Endothelial cell of umbilical vein (primary cell): ENCODE data around the gene VPS29. TPM values are rescaled to one million over a fixed set of nuclear protein-coding genes. Genes with fewer than 3 reads are reported as not detected.

Experiments
- BruUV-seq: library from RNA; stranded (reverse); fragments of 400-500 nt; replicated peaks from 2 replicates; lab custom pipeline; 2021; lab: Mats Ljungman, UMichigan
- CTCF ChIA-PET: fragments of 300-600, 350-600 bp; sonication (Branson Sonifier 250); formaldehyde crosslinking; loops from one replicate; lab custom pipeline; 2021; ENCODE audit warnings: antibody characterized with exemption, inconsistent platforms; lab: Charles Lee
- POLR2A ChIA-PET: fragments of 300-600, 350-600 bp; sonication (Branson Sonifier 250); formaldehyde crosslinking; loops from one replicate; lab custom pipeline; 2021; ENCODE audit warnings: antibody characterized with exemption, inconsistent platforms; lab: Charles Lee
- DNase-seq: peaks from one replicate; pipeline ENCODE4 v3.0.0-alpha.2; 2011; ENCODE audit warnings: low read depth, low spot score
- FAIRE-seq: peaks from 2 replicates; lab custom pipeline; 2011; peaks lifted over from hg19 to GRCh38; lab: Jason Lieb, UNC
- H2AFZ ChIP-seq: 2 replicates; pipeline ENCODE4 v1.6.0; 2012; ENCODE audit warnings: low read depth, low read length, control low read depth, inconsistent platforms
- H3K27ac ChIP-seq: 2 replicates; pipeline ENCODE4 v1.5.1; 2011; ENCODE audit warnings: low read depth, mild to moderate bottlenecking, control low read depth, low read length, moderate library complexity; ENCODE audit not compliant: insufficient read depth
- H3K27me3 ChIP-seq, 2 experiments: 2 replicates each; pipeline versions ENCODE4 v1.6.0 to v1.6.1; 2011; ENCODE audit warnings: low read length in 2 of 2, mixed read lengths in 1 of 2; ENCODE audit not compliant: control insufficient read depth in 2 of 2, insufficient read depth in 2 of 2
- H3K36me3 ChIP-seq, 2 experiments: 2 replicates in 1 of 2; 3 replicates in 1 of 2; pipeline ENCODE4 v1.5.1; 2011; ENCODE audit warnings: low read length in 2 of 2, mild to moderate bottlenecking in 1 of 2, moderate library complexity in 1 of 2; ENCODE audit not compliant: control insufficient read depth in 2 of 2, insufficient read depth in 2 of 2; ENCODE audit errors: extremely low read depth in 1 of 2
- H3K4me1 ChIP-seq: 3 replicates; pipeline ENCODE4 v1.5.1; 2011; ENCODE audit warnings: mild to moderate bottlenecking, low read length; ENCODE audit not compliant: control insufficient read depth, insufficient read depth; ENCODE audit errors: extremely low read depth
- H3K4me2 ChIP-seq: 2 replicates; pipeline ENCODE4 v1.6.1; 2011; ENCODE audit warnings: low read length, control low read depth, mixed read lengths; ENCODE audit not compliant: insufficient read depth
- H3K4me3 ChIP-seq, 3 experiments: fragments of 200-600 bp in 1 of 3; sonication (generic), shearing (Covaris generic) in 1 of 3; replicated peaks in 1 of 3; 2 replicates each; pipeline ENCODE4 v1.5.1; 2011 to 2016; ENCODE audit warnings: control low read depth in 3 of 3, low read length in 3 of 3, mild to moderate bottlenecking in 2 of 3, inconsistent platforms in 1 of 3, low read depth in 1 of 3, moderate library complexity in 1 of 3; ENCODE audit not compliant: insufficient read depth in 1 of 3
- H3K79me2 ChIP-seq: 2 replicates; pipeline ENCODE4 v1.6.0; 2012; ENCODE audit warnings: low read length, inconsistent platforms; ENCODE audit not compliant: control insufficient read depth, insufficient read depth
- H3K9ac ChIP-seq: replicated peaks from 2 replicates; pipeline ENCODE3; 2011; ENCODE audit warnings: low read length, control low read depth; ENCODE audit not compliant: insufficient read depth; ENCODE audit errors: extremely low read depth
- H3K9me1 ChIP-seq: replicated peaks from 3 replicates; pipeline ENCODE4 v1.6.0; 2011; ENCODE audit warnings: mild to moderate bottlenecking, low read length; ENCODE audit not compliant: control insufficient read depth, insufficient read depth; ENCODE audit errors: extremely low read depth
- H3K9me3 ChIP-seq: replicated peaks from 2 replicates; pipeline ENCODE4 v1.5.1; 2012; ENCODE audit warnings: low read length, inconsistent platforms; ENCODE audit not compliant: control insufficient read depth, insufficient read depth
- H4K20me1 ChIP-seq: replicated peaks from 2 replicates; pipeline ENCODE3; 2011; ENCODE audit warnings: mild to moderate bottlenecking, low read length; ENCODE audit not compliant: control insufficient read depth, insufficient read depth; ENCODE audit errors: extremely low read depth
- CTCF ChIP-seq, 2 donors: IDR thresholded peaks; 1 replicate in 1 of 2; 2 replicates in 1 of 2; pipeline ENCODE4 v1.5.1; 2011; ENCODE audit warnings: low read length in 2 of 2, mild to moderate bottlenecking in 2 of 2, moderate library complexity in 2 of 2, control low read depth in 1 of 2, inconsistent platforms in 1 of 2, low read depth in 1 of 2; ENCODE audit not compliant: insufficient read depth in 1 of 2; ENCODE audit errors: extremely low read depth in 1 of 2
- FOS ChIP-seq: IDR thresholded peaks from 2 replicates; pipeline ENCODE4 v1.6.1; 2011; ENCODE audit warnings: mild to moderate bottlenecking, low read length, moderate library complexity, borderline replicate concordance; ENCODE audit not compliant: insufficient read depth
- GATA2 ChIP-seq: IDR thresholded peaks from 2 replicates; pipeline ENCODE4 v1.7.0; 2011; ENCODE audit warnings: low read depth, mild to moderate bottlenecking, moderate library complexity, mixed read lengths, low read length; ENCODE audit not compliant: insufficient read length, insufficient read depth
- JUN ChIP-seq: IDR thresholded peaks from 2 replicates; pipeline ENCODE4 v1.6.1; 2011; ENCODE audit warnings: borderline replicate concordance, low read depth; ENCODE audit not compliant: insufficient read length, insufficient read depth
- MYC ChIP-seq: IDR thresholded peaks from one replicate; pipeline ENCODE4 v1.6.1; 2011; ENCODE audit warnings: mild to moderate bottlenecking, low read depth, low read length
- POLR2A ChIP-seq: IDR thresholded peaks from 2 replicates; pipeline ENCODE4 v1.6.1; 2012; ENCODE audit warnings: low read depth, mild to moderate bottlenecking, control low read depth, low read length
- POLR2AphosphoS5 ChIP-seq: IDR thresholded peaks from 2 replicates; pipeline ENCODE4 v1.6.1; 2012; ENCODE audit warnings: low read depth, mild to moderate bottlenecking, control low read depth, low read length, moderate library complexity; ENCODE audit not compliant: insufficient read depth
- dilution Hi-C: fragments of 300-500 bp; cut with MboI; formaldehyde crosslinking; loops from one replicate; pipeline ENCODE4 v1.15.0; 2019; ENCODE audit warnings: low sequenced_read_pairs; ENCODE audit not compliant: extremely low pct_ligation_motif_present
- intact Hi-C: fragments of 100-400 bp; cut with micrococcal nuclease; formaldehyde crosslinking; loops from one replicate; pipeline ENCODE4 v1.10.0; 2022
- polyA plus RNA-seq, 4 experiments: library from polyadenylated mRNA; depleted of rRNA in 3 of 4; stranded (reverse) in 3 of 4; unstranded in 1 of 4; fragments of >200 nt; gene quantifications; 2 replicates each; pipeline versions ENCODE4 v1.2.1 to v1.2.3, GENCODE V29; 2011 to 2012; ENCODE audit warnings: missing spikeins in 1 of 4
- total RNA-seq: library from RNA; stranded (reverse); gene quantifications from 2 replicates; pipeline ENCODE4 v1.2.3, GENCODE V29; 2021

The VPS29 gene
- total and polyA plus RNA-seq, 2 donors (not counting 3 experiments of a cell fraction or from before 2014, with no cell fraction given), result 138 to 155 TPM

- H3K4me2 ChIP-seq, result peak overlapping the region; percentile 71
Measured at GRCh38 chr12:110547090-110547489, 45.2 kb upstream of the VPS29 start.

GRCh38 chr12:110546339-110546738, 44.4 kb upstream of the VPS29 start:
- Histone ChIP-seq H3K9me3 (no peaks in the 10 kb centered on the region), H3K27ac (peak overlapping the region; percentile 92), H3K4me3 (no peak overlapping the region), H3K4me1 (peaks cover 46% of the 10 kb centered on the region), H2AFZ (no peak overlapping the region), H3K27me3 (no peaks in the 10 kb centered on the region), H3K9ac (peak overlapping the region; percentile 58), H4K20me1 (no peaks in the 10 kb centered on the region), H3K9me1 (no peaks in the 10 kb centered on the region), H3K36me3 (peaks cover 0 to 3% of the 10 kb centered on the region in 2 experiments), H3K79me2 (peaks cover 36% of the 10 kb centered on the region), H3K4me2 (peak overlapping the region; percentile 71)
- intact Hi-C loops, result loop anchor here (1.0 to 5.0 kb wide), 3 partner anchors 37 to 196 kb away; partner anchors contain the start of genes FAM216A, GPN3, PPP1CC and PPTC7
- no TSS peak for BruUV-seq
- dilution Hi-C loops, result no loop called here
- peak; percentile 72 for TF ChIP-seq FOS
- TF ChIP-seq POLR2AphosphoS5, result no peak
- TF ChIP-seq JUN, result peak; percentile 81
- no peak for TF ChIP-seq CTCF (IDR thresholded peaks at IDR 0.05; ENCODE audit: extremely low read depth in 1 of 2, insufficient read depth in 1 of 2, low read depth in 1 of 2, low read length in 2 of 2)
- peak; percentile 40 for TF ChIP-seq GATA2
- DNase-seq (peak; percentile 70), FAIRE-seq (peak; percentile 40)
- ChIA-PET CTCF (interaction anchor here (1.2 kb wide), 1 partner anchor 78 kb away, joined by 5 read pairs; the partner anchor contains the start of genes FAM216A and GPN3), POLR2A (no interaction called here)

More at GRCh38 chr12:110547090-110547489, 45.2 kb upstream of the VPS29 start:
- H3K4me1 ChIP-seq, result peaks cover 46% of the 10 kb centered on the region
- H3K36me3 ChIP-seq, result peaks cover 0 to 3% of the 10 kb centered on the region in 2 experiments
- BruUV-seq, result no TSS peak
- TF ChIP-seq POLR2A (no peak), MYC (no peak), FOS (no peak)
- DNase-seq (peak; percentile 28), FAIRE-seq (no peak)
- intact Hi-C loops (loop anchor here (2.0 to 5.0 kb wide), 2 partner anchors 78 to 195 kb away; partner anchors contain the start of genes FAM216A, GPN3 and PPP1CC), dilution Hi-C loops (no loop called here)
- no peaks in the 10 kb centered on the region for H3K9me1 ChIP-seq
- peak overlapping the region; percentile 92 for H3K27ac ChIP-seq
- no peak overlapping the region for H3K4me3 ChIP-seq
- no peaks in the 10 kb centered on the region for H4K20me1 ChIP-seq
- no peaks in the 10 kb centered on the region for H3K9me3 ChIP-seq
- ChIA-PET POLR2A (no interaction called here), CTCF (interaction anchor here (1.2 to 1.3 kb wide), 2 partner anchors 8 to 79 kb away, joined by 4 to 5 read pairs; partner anchors contain the start of genes FAM216A and GPN3)
- H2AFZ ChIP-seq, result no peak overlapping the region
- peak overlapping the region; percentile 11 for H3K9ac ChIP-seq
- no peaks in the 10 kb centered on the region for H3K27me3 ChIP-seq
- H3K79me2 ChIP-seq, result peaks cover 39% of the 10 kb centered on the region
